ENCODE results near the gene SDK1.

DNA sequence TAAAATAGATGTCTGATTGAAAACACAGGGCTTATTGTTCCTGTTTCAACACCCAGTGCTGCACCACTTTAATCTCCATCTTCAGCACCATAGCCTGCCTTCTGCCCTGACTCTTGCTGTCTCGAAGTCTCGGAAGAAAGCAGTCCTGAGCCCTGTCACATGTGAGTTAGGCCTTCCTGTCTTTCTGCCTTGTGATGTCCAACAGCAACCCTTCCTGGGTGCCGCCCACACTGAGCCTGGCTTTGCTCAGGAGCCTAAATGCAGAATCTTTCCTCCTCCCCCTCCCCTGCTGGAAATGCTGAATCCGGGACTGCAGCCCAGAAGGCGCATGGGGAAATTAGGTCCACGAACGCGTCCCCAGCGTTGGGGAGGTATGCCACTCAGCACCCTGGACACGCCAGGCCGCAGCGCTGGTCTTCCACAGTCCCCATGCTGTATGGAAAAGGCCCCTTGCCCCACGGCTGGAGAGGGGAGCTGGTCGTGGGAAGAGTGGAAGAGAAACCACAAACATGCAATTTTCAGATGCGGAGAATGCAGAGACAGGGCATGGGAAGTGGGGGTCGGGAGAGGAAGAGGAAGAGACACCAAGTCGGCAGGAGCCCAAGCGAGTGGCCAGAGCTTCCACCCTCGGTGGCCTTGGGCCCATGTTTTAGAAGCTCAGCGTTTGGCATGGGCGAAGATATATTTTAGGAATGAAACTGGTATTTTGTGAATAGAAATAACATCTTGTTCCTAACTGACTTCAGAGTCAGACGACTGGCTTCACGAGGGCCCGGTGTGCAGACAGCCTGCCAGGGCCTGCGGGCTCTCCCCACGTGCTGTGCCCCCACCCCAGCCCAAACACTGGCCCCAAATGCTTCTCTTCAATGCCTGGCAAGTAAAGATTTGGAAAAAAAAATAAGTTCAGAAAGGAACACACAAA lies 724.9 kb downstream of the SDK1 start:
- TF ChIP-seq, protein P1, sequence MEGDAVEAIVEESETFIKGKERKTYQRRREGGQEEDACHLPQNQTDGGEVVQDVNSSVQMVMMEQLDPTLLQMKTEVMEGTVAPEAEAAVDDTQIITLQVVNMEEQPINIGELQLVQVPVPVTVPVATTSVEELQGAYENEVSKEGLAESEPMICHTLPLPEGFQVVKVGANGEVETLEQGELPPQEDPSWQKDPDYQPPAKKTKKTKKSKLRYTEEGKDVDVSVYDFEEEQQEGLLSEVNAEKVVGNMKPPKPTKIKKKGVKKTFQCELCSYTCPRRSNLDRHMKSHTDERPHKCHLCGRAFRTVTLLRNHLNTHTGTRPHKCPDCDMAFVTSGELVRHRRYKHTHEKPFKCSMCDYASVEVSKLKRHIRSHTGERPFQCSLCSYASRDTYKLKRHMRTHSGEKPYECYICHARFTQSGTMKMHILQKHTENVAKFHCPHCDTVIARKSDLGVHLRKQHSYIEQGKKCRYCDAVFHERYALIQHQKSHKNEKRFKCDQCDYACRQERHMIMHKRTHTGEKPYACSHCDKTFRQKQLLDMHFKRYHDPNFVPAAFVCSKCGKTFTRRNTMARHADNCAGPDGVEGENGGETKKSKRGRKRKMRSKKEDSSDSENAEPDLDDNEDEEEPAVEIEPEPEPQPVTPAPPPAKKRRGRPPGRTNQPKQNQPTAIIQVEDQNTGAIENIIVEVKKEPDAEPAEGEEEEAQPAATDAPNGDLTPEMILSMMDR (IDR thresholded peaks at IDR 0.05 in 4 of 5, conservative IDR thresholded peaks at IDR 0.05 in 1 of 5), result no peak
- TF ChIP-seq POLR2A (IDR thresholded peaks at IDR 0.05), result no peak
